HG03439 (cell line): ENCODE measurements around the gene MYH13.

Source experiments
- ATAC-seq: cut with Tn5 transposase; IDR thresholded peaks from one replicate; pipeline ENCODE4 v1.9.1; 2021; ENCODE audit warnings: mild to moderate bottlenecking, moderate library complexity; ENCODE audit not compliant: unreplicated experiment

Gene MYH13

DNA sequence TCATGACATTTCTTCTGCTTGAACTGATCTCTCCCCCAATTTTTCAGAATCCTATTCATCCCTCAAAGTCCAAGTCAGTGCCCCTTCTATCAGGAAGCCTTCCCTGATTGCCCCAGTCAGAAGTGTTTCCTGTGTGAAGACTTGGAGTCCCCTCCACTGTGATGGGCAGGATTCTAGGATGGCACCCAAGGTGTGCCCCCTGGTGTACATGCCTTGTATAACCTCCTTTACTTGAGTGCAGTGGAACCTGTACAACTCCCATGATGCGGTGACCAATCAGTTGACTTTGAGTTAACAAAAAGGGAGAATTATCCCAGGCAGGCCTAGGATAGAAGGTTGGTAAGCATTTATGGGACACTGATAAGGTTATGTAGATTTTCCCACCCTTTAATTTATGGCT is 23.4 kb downstream of the MYH13 start:
- no peak for ATAC-seq

DNA sequence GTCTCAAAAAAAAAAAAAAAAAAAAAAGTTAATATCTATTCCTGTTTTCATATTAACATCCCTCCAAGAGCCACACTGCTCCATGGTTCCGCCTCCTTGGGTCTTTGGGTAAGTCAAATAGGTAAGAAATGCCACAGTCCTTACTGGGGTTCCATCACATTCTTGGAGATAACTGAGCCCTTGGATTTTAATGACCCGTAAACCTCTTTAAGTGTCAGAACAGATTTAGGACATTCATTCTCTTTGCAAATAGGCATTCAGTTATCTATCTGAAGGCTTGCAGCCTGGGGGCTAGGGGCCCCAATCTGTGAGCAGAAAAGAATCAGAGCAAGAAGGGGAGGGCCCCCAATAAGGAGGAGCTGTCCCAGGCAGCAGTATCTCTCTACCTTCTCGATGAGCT is 28.0 kb downstream of the MYH13 start:
- no peak for ATAC-seq

DNA sequence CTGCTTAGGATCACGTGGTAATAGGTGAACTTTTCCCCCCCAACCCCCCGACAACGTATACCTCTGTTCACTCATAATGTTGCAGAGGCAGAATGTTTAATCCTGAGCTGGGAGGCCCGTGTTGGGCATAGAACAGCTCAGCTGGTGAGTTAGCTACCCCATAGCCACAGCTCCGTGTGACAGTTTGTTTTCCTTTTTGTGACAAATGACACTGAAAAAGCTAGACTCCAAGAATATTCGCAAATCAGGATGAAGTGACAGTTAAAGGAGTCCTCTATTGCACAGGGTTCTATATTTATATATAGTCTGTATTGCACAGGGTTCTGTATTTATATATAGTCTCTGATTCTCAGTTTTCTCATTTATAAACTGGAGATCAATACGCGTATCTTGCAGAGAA is 33.8 kb downstream of the MYH13 start:
- ATAC-seq = no peak

DNA sequence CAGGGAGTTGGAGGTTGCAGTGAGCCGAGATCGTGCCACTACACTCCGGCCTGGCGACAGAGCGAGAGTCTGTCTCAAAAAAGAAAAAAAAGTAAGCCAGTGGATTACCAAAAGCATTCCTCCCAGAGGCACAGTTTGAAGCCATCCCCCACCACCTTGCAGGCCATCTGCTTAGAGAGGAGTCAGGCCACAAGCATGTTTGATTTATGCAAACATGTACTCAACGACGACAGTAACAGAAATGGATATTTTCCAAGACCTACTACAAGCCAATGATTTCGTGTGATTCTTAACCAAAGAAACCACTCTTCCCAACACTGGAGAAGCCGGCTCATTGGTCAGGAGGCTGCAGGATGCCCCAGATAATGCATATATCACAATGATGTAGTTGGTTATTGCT is 34.8 kb downstream of the MYH13 start:
- ATAC-seq = no peak

DNA sequence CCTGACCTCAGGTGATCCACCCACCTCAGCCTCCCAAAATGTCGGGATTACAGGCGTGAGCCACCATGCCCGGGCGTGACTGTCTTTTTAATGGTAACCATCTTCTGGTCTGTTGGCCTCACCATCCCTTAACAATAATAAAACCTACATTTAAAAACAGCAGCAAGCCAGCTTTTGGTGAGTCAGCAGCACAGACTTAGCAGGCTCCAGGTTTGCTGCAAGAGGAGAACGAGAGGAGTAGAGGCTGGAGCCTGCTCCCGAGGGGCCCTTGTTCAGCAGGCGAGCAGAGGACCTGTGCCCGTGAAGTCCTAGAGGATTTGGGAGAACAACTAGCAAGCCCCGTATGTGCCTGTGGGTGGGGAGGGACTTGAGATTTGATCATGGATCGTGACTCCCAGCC is 35.7 kb downstream of the MYH13 start:
- ATAC-seq = no peak

DNA sequence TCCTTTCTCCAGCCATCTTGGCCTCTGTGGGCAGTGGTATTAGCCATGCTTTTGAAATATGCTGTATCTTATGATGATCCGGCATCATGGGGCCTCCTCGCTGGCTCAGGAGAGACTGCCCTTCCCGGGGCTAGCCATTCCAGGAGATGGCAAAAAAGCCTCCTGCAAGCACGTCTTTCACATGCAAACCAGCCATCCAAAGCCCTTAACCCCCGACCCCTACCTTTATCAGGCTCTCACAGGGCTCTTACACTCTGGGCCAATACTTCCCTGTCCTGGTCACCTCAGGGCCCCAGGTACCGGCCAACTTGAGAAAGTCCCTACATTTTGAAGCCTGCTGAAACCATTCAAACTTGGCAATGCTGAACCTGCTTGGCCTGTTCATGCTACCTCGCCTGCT is 36.4 kb downstream of the MYH13 start:
- ATAC-seq = no peak

DNA sequence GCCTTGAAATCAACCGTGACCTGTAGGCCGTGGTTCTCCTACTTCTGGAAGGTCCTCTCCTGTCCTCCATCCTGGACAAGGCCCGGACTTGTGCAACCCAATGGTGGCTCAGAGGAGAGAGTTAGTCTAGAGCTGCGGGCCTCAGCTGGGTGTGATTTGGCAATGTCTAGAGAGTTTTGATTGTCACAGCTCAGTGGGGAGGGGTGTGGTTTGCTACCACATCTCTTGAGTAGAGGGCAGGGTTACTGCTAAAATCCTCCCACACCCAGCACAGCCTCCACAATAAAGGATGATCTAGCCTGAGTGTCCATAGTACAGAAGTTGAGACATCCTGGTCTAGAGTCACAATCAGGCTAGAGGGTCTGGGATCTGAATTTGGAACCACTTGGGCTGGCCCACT is 40.3 kb downstream of the MYH13 start:
- ATAC-seq = no peak

DNA sequence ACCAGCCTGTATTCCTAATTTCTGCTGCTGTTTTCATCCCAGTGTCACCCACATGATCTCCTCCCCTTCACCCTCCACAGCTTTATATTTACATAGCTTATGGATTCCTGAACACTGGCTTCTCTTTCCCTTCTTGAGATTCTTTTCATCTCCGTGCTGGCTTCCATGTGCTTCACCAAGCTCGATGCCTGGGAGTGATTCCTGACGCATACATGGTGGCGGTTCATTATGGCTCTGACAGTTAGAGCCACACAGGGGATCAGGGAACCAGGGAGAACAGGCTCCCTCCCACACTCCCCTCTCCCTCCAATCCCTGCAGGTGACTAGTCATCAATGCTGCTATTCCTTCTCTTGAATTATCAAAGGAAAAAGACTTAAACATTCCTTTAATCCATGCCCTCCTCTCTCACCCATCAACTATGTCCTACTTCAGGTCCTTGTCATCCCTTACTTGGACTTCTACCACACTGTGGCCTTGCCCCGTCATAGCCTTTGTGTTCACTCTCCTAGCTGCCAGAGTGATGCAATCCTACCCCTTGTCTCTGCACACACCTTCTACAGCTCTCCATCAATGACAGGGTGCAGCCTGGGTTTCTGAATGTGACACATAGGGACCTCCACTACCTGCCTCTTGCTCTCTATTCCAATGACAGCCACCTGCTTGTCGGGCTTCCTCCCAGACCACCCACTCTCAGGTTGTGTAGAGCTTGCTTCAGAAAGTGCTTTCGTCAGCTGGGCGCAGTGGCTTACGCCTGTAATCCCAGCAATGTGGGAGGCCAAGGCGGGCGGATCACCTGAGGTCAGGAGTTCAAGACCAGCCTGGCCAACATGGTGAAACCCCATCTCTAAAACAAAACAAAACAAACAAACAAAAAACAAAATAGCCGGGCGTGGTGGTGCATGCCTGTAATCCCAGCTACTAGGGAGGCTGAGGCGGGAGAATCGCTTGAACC is 43.6 kb downstream of the MYH13 start:
- ATAC-seq = no peak

DNA sequence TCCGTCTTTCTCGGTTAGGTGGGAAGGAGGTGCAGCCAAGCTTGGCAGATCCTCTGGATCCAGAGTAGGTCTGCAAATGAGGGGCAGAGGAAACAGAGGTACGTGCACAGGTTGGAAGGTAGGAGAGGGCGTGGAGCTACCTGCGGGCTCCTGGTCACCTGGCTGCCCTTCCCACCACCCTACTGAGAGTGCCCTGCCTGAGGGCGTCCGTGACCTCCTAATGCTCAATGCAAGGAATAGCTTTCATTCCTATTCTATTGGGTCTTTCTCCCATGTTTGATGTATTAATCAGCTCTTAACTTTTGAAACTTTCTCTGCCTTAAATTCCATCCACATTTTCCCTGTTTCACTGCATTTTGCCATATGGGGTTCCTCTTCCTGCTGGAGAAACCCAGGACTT is 44.6 kb downstream of the MYH13 start:
- no peak for ATAC-seq

DNA sequence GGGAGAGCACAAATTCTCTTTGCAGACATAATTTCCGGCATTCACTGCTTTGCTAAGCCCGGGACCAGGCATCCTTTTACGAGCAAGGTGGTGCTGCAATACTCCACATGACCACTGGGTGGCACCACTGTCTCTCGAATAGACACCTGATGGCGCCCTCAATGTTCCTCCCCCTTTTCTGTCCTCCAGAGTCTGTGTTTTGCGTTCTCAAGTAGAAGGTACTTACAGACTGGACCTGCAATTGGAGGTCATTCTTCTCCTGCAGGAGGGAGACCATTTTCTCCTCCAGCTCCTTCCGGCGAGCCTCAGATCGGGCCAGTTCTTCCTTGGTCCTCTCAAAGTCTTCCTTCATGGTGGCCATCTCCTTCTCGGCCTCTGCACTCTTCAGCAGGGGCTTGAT is 45.2 kb downstream of the MYH13 start:
- ATAC-seq = peak; percentile 66

DNA sequence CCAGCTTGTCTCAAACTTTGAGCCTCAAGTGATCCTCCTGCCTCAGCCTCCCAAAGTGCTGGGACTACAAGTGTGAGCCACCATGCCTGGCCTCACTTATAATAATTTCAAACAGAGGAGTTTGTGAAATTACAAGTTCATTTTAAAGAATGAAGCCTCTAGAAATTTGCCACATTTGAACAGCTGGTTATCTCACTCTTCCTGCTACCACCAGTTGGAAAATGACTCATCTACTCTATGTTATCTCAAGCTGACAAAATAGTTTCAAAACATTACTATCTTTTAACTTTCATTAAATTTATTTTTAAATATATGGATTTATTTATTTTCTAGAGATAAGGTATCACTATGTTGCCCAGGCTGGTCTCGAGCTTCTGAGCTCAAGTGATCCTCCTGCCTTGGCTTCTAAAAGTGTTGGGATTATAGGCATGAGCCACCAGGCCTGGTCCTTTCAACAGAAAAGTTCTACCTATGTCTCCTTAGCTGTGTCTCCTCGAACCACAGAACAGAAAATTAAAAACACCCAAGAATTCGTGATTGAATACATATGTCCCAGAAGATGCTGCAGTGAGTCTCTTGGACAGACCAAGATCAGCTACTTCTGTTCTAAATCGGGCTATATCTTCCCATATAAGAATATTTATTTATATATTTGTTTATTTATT is 47.6 kb downstream of the MYH13 start:
- ATAC-seq = no peak

DNA sequence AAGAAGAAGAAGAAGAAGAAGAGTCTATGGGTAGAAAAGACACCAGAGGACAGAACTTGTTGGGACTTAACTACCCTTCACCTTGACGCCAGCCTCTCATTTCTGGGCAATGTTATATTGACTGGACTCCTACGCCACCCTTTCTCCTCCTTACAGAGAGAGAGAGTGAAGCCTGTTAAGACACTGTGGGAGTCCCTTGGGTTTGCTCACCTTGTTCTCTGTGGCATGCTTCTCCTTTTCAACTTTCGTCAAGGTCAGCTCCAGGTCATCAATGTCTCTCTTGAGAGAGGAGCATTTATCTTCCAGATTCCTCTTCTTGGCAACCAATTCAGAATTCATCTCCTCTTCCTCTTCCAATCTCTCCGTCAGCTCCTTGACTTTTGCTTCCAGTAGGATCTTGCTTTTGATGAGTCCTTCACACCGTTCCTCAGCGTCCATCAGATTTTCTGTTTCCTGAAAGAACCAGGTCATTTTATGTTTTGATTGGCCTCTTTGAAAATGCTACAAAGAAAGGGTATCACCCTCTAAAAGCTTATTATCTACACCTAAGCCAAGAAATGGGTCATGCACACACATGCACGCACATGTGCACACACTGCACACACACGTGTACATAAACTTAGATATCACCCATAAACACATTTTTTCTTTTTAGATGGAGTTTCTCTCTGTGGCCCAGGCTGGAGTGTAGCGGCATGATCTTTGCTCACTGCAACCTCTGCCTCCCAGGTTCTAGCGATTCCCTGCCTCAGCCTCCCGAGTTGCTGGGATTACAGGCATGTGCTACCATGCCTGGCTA is 48.8 kb downstream of the MYH13 start:
- ATAC-seq = no peak

DNA sequence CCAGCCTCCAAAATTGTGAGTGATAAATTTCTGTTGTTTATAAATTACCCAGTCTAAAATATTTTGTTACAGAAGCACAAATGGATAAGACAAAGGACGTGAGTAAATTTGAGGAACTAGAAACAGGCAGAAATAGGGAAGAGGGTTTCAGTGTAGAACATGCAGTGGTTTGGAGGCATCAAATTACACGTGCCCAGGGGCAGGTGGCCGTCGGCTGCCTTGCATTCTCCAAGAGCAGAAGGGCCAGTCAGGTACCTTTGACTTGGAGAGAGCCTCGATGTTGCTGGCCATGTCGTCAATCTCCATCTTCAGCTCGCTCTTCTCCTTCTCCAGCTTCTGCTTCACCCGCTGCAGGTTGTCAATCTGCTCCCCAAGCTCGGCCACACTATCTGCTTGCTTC is 54.3 kb downstream of the MYH13 start:
- no peak for ATAC-seq

DNA sequence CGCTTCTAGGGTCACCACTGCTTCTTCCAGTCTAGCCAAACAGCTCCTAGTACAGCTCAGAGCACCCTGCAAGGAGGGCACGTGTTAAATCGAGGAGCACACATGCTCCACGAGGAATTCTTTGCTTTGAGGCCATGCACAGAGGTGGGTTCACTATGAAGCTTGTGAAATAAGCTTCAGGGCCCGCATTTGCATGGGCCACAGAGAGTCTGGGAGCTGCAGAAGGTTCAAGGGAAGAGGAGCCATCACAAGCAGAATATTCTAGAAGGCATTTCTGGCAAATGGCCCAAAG is 55.3 kb downstream of the MYH13 start:
- no peak for ATAC-seq

DNA sequence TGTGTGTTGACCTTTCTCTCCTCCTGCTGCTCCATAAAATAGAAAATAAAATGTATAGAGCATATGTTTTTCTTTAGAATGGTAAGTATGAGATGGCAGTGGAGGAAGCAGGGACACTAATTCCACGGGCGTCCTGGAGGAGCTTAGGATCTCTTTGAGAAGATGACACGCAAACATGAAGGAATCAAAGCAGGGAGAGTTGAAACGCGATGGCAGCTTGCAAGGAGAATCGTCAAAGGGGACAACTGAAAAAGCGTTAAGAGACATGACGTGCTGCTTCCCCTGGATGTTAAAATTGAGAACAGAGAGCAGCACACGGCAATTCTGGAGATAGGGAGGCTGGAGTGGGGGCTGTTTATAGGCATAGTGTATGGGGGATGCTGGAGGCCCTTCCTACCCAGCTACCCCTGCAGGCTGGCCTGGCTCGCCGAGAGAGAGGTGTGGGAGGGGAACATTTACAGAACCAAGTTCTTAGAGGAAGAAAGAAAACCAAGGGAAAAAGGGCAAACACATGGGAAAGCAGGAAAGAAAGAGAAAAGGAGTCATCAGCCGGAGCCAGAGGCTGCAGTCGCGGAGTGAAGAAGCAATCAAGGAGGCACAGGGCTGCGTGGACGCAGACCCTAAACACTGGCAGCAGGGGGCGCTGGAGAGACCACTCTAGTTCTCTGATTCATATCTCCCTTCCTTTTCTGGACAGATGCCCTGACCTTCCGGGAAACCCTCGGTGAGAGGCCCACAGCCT is 55.8 kb downstream of the MYH13 start:
- peak; percentile 56 for ATAC-seq

DNA sequence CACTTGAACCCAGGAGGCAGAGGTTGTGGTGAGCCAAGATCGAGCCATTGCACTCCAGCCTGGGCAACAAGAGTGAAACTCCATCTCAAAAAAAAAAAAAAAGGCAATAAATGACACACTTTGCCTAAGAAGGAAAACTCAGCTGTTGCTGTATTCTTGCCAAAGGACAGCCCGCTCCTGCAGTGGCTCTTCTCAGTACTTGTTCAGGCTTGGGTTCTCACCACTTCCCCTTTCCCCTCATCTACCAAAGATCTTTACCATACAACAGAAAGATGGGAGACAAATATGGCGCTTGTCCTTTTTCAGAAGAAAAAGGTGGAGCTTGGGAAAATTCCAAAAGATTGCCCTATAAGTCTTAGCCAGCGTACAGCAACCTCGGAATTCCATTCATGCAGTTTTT is 58.5 kb downstream of the MYH13 start:
- ATAC-seq = no peak

DNA sequence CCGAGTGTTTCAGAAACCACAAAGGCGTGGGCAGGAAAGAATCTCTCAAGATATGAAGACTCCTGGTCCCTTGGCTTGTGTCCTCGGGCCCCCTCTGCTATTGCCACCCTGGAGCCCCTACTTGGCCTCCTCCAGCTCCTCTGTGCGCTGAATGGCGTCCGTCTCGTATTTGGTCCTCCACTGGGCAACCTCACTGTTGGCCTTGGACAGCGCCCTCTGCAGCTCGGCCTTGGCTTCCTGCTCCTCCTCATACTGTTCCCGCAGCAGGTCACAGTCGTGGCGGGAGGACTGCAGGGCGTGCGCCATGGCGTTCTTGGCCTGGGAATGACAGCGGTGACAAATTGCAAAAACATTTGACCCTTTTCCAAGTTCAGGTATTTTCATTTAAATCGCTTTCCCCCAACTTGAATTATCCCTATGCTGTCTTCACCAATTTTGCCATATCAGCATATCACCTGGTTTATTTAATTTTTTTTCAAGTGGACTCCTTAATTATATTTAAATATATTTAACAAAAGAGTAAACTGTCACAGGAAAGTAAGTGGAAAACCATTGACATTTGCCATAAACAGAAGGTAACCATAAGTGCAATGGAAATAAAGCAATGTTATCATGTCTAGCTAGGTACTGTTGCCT is 59.7 kb downstream of the MYH13 start:
- ATAC-seq = no peak

DNA sequence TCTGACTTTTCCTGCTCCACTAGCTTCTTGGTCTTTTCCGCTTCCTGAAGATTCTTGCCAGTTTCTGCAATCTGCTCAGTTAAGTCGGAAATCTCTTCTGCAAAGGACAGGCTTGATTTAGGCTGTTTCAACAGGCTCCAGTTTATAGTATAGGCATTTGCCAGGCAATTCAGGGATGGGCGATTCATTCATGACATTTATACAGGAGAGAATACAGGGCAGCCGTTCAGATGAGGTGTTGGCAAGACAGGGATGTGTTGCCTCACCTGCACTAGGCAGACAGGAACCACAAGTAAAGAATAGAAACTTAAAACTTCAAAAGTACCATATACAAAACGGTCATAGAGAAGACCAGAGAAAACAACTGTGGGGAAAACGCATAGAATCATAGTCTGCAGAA is 61.7 kb downstream of the MYH13 start:
- no peak for ATAC-seq

DNA sequence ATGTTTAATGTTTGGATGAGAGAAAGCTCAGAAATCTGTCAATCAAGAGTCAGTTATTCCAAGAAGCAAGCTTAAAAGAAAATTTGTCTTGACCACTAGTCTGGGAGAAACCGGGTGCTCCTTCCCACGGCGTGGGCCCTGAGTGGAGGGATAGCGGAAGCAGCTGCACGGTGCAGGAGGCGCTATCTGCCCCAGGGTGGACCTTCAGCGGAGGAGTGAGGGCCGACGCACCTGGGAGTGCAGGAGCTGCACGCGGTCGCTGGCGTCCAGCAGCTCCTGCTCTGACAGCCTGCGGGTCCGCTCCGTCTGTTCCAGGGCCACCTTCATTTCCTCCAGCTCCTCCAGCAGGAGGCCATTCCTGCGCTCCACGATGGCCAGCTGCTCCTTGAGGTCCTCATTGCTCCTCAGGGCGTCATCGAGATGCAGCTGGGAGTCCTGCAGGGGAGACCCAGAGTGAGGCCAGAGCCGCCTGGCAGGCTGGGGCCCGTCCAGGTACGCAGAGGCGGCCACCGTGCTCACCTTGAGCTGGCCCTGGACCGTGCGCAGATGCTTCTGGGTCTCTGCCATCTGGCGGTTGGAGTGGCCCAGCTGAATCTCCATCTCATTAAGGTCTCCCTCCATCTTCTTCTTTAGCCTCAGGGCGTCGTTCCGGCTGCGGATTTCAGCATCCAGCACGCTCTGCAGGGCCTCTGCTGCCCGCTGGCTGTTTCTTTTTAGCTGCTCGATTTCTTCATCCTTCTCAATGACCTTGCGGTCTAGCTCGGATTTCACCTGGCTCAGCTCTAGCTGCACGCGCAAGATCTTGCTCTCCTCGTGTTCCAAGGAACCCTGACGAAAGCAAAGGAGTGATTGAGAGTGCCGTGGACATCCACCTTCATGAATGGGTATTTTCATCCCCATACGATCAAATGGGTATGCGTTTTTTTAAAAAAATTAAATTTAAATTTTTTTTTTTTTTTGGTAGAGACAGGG is 63.5 kb downstream of the MYH13 start:
- no peak for ATAC-seq
